GM19238 (cell line): Measurements from ENCODE around the gene URB2.
"Not testable (repeated sequence)": the region's sequence is repeated elsewhere in the genome, so short reads cannot be mapped to it uniquely, and the experiment has no call there.

Experiments
- DNase-seq: peaks from one replicate; pipeline ENCODE4 v3.0.0; 2011; ENCODE audit warnings: low spot score; ENCODE audit not compliant: insufficient read length

URB2 gene

DNA sequence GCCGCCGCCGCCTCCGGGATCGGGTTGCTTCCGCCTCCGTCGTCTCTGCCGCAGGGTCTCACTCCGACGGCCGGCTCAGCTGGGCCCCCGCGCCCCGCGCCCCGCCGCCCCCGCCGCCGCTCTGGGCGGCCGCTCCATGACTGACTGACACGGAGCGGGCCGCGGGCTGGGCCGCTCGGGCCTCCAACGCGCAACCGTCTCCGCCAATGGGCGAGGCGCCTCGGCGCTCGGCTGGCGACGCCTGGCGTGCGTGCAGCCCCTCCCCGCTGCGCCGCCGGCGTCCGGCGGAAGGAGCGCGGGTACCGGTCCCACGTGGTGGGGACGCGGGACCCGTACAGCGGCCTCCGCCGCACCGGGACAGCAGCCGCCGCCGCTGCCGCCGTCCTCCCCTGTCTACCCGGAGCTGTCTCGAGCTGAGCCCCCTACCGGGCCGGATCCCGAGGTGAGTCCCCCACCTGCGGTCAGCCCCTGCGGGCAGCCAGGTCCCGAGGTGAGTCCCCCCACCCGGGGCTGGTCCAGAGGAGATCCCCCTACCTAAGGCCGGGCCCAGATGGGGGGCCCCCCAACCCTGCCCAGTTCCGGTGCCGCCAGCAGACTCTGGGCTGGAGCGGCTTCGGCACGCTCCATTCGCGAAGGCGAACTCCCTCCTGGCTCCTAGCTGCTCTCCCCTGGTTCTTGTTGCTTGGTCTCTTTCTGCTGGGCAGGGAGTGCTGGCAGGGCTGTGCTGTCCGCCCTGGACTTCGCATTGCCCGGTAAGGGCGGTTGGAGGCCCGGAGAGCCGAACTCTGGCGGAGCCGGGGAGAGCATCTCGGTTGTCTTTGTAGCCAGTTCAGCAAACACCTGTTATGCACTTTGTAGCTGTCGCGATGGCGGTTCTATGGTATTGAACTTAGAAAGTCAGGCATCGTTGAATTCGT is at the start of gene URB2, which contains the start of gene TAF5L:
Gene URB2 (plus strand): TSS at position 333 of the 917 bp plus-strand sequence. CDS start 1,387 bp downstream, outside the sequence.
Gene TAF5L (minus strand): TSS at position 208 of the 917 bp plus-strand sequence. CDS start 11,640 bp downstream, outside the sequence.
- DNase-seq = peak; percentile 94

DNA sequence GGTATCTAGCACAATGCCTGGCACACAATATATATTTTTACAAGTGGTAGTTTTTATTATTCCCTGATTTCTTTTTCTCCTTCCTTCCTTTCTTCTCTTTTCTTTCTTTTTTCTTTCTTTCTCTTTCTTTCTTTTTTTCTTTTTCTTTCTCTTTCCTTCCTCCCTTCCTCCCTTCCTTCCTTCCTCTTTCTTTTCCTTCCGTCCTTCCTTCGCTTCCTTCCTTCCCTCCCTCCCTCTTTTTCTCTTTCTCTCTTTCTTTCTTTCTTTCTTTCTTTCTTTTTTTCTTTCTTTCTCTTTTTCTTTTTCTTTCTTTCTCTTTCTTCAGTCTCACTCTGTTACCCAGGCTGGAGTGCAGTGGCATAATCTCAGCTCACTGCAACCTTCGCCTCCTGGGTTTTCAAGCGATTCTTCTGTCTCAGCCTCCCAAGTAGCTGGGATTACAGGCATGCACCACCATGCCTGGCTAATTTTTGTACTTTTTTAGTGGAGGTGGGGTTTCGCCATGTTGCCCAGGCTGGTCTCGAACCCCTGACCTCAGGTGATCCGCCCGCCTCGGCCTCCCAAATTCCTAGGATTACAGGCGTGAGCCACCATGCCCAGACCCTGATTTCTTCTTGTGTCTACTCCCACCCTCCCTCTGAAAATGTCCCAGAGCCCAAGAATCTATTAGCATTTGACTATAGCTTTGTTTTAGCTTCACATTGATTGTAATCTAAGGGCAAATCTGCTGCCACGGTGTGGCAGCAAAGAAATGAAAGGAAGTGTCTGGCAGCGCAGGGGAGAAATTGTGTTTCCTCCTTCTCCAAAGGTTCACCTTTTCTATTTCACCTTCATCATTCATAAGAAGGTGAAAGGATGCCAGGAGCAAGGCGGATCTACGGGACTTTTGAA is 47.6 kb upstream of the URB2 start:
- no peak for DNase-seq

DNA sequence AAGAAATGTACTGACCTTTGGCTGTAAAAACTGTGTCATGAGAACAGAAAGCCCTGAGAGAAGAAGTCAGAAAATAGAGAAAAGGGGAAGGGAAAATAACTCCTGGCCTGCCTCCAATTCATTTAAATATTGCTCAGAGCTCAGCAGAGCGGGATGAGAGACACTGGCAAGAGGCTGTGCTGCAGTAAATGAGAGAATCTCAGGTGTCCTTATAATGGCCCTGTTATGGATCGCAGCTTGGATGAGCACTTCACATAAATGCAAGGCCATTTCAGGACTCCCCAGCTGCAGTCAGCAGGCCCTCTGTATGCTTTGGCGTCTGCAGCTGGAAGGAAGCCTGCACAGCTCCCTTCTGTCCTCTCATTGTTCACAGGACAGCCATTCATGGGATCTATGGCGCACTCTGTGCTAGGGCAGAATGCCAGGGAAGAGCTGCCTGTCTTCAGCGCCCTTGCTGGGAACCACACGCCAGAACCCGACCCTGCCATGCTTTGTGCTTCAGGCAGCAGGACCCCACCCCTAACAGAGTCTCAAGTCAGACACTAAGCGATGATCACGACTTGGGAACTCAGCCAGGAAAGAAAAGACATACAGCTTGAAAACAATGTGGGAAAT is 46.9 kb upstream of the URB2 start:
- DNase-seq = peak; percentile 10

DNA sequence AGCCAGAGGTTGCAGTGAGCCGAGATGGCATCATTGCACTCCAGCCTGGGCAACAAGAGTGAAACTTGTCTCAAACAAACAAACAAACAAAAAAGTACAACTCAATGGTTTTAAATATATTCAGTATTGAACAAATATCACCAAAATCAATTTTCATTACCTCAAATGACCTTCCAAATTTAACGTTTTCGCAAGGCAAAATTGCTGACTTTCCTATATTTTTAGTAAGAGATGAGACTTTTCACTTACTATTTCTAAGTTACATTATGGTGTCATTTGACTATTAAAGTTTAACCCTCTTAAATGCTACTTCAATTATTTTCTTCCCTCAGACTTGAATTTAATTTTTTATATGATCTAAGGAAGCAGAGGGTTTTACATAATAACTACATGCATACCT is 44.6 kb upstream of the URB2 start:
- no peak for DNase-seq

DNA sequence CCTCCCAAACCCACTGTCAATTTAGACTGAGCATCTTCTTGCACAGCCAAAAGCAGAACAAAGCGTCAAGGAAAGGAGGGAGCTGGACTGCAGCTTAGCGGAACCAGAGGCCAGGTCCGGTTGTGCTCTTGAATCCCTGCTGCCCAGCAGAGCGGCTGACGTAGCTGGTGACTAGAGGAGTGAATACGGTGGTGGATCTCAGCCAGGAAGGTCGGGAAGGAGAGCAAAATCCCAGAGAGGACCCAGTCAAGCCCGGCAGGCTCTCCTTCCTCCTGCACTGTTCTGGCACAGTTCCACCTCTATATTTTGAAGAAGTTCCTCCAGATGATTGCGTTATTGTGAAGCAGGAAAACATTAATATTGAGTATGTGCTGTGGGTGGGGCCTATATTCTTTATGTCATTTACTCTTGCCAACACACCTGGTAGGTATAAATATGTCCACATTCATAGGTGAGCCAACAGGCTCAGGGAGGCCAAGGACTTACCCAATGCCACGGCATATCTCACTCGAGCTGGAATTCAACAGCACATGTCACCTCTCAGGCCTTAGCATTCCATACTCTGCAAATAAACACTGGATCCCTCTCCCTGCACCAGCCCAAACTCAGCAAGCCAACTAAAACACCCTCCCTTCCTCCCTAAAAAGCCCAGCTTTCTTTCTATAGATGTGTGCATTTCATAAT is 43.9 kb upstream of the URB2 start:
- no peak for DNase-seq

DNA sequence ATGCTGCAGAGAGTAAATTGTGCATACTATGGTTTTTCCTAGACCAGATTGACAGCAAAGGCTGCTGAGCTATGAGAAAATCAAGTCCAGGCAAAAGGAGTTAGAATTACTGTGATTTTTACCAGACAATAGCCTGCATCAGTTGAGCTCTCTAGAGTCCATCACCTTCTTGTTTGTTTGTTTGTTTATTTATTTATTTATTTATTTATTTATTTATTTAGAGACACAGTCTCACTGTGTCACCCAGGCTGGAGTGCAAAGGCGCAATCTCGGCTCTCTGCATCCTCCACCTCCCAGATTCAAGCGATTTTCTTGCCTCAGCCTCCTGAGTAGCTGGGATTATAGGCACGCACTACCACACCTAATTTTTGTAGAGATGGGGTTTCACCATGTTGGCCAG is 43.3 kb upstream of the URB2 start:
- no peak for DNase-seq

DNA sequence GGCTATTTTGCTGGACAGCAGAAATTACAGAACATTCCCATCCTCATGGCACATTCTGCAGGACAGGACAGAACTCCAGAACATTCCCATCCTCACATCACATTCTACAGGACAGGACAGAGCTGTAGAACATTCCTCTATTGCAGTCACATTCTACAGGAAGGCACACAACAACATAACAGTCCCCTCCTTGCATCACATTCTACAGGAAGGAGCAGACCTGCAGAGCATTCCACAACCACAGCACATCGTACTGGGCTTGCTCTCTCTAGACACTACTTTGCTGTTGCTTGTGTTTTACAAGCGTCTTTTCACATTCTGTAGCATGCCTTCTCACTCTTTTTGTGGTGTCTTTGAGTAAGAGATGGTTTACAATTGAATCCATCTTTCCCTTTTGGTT is 40.7 kb upstream of the URB2 start:
- no peak for DNase-seq

DNA sequence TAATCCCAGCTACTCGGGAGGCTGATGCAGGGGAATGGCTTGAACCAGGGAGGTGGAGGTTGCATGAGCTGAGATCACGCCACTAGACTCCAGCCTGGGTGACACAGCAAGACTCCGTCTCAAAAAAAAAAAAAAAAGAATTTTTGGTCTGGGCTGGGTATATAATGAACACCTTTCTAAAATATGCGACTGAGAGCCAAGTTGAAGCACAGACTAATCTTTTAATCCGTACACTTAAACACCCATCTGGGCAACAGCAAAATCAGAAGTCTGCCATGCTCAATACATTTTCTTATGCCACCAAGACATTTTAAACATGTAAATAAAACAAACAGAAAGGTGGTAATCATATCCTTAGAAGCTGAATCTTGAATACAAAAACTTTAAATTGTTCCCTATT is 35.9 kb upstream of the URB2 start:
- DNase-seq = no peak

DNA sequence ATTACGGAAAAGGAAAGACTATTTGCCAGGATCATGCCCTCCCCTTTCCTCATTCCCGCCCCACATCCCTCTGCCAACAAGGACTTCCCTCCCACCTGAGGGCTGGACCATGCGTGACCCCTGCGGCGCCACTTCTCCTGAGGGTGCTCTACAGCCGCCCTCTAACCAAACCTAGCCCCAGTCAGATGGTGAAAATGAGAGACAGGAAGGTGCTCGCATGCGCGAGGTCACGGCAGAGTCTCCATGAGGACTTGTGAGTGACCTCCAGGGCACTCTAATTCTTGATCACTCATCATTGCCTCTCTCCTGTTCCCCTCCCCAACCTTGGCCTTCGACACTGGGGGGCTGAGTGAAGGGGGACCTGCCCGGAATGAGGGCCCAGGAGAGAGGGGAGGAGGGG is 32.2 kb upstream of the URB2 start:
- no peak for DNase-seq

DNA sequence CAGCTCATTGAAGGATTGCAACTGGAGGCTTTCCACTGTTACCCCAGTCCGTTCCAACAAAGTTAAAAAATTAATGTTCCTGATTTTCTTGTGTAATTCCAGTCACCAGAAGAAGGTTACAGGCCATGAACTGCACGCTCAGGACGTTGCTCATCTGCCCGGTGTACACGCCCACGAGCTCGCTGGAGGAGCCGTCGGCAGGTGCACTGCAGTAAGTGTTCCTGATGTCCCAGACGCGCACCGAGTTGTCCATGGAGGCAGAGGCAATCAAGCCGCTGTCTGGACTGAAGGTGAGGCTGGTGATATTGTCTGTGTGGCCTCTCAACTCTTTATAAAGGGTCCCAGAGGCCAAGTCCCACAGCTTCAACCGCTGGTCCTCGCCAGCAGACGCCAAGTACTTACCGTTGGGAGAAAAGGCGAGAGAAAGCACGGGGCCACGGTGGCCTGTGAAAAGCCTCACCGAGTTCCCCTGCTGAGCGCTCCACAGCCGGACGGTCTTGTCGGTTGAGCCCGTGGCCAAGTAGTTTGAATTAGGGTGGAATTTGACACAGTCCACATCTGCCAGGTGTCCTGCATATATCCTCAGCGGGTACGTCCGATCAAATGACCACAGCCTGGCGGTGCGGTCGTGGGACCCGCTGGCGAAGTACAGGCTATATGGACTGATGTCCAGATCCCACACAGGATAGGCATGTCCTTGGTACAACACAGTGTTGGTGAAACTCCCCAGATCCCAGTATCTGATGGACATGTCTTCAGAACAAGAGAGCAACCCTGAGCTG is 31.6 kb upstream of the URB2 start:
- DNase-seq = no peak

DNA sequence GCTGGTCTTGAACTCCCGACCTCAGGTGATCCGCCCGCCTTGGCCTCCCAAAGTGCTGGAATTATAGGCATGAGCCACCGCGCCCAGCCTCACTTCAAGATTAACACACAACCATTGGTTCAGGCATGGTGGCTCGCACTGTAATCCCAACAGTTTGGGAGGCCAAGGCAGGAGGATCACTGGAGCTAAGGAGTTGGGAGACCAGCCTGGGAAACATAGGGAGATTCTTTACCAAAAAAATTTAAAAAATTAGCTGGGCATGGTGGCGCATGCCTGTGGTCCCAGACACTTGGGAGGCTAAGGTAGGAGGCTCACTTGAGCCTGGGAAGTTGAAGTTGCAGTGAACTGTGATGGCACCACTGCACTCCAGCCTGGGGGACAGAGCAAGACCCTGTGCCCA is 30.2 kb upstream of the URB2 start:
- not testable (repeated sequence) for DNase-seq

DNA sequence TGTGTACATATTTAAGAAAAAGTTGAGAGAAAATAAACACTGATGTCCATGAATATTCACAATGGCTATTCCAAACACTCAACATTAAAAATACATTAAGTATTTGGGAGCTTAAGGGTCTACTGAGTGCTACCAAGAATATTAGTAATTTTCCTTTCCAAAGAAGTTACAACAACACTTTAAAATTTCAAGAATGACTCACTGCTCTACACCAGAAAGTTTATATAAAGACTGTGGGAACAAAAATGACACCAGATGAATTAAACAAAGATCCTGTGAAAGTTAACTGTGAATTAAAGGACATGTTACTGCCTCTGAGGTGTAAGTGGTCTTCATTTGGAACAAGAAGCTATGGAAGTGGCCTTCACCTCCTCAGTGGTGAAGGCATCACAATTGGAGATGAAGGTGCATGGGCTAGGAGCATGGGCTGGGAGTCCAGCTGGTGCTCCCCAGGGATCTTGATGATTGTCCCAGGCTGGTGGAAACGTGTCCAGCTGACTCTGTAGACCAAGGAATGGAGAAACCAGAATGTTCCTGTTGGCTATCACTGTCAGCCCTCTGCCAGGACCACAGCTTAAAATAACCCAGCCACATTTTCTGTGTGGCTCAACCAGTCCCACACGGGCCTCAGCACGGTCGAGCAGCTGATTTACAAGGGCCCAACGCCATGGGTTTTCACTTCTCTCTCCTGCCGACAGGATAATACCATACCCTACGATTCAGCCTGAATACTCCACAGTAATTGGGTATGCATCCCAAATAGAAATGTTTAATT is 28.9 kb upstream of the URB2 start:
- DNase-seq = no peak

DNA sequence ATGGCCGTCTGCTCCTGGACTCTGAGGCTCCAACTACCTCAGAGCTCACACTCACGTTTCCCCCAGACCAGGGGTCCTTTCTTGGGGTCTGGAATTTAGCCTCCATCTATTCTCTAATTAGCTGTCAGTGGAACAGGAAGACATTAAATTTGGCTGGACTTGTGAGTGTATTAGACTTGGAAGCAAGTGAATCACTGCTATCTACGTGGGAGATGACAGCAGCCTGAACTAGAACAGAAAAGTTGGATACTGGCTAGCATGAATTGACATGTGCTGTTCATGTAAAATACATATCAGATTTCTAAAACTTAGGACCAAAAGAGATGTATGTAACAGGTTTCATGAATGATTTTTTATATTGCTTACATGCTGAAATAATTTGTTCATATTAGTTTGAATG is 28.2 kb upstream of the URB2 start:
- no peak for DNase-seq

DNA sequence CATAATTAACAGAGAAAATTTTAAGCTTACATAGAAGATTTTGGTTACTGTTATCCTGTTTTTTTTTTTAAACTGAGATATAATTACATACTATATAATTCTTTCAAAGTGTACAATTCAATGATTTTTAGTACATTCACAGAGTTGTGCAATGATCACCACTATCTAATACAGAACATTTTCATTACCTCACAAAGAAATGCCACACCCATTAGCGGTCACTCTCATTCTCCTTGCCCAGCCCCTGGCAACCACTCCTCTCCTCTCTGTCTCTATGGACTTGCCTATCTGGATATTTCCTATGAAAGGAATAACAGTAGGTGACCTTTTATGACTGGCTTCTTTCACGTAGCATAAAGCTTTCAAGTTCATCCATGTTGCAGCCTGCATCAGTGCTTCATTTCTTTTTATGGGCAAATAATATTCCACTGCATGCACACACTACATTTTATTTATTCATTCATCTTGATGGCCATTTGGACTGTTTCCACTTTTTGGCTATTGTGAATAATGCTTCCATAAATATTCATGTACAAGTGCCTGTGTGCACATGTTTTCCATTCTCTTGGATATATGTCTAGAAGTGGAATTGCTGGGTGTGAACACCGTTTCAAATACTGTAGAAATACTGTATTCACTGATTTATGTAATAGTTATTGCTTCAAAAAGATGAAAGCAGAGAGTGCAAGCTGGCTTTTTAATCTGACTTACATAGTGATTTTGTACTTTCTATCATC is 26.7 kb upstream of the URB2 start:
- no peak for DNase-seq

DNA sequence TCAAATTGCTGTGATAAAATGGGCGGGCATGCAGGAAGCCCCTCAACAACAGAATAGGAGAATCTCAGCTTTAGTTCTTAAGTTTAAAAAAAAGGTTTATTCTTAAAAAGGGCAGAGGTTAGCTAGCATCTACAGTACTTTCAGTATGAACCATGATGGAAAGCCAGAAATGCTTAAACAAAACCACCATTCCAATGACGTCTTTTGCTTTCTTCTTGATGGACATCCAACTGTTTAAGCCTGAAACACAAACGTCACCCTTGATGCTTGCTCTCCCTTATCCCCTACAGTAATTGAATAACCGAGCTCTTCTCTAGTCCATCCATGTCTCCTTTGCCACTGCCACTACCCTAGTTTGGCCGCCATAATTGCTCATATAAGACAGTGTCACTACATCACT is 25.8 kb upstream of the URB2 start:
- no peak for DNase-seq

DNA sequence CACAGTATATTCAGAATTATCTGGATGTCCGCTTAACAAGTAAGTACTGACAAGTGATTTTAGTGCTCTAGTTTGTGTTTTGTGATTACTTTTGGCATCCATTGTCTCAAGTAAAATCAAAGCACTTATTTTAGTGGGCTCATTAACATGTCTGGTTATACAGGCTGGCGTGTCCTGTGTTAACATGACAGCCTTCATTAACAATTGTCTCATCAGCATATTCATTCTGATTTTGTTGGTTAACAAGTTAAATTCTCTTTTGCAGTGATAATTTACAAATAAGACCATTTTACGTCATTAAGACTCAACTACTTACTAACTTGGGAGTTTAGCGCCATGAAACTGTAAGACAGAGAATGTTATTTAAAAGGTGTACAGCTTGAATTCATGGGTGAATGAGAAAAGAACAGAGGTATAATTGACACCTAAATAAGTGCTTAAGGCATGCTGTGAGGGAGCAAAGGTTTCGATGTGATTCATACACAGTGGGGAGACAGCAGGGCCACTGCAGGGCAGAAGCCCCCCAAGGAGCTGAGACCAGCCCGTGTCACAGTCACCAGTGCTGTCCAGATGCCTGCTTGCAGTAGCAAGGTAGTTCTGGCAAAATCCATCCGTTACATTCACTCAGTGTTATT is 22.6 kb upstream of the URB2 start:
- DNase-seq = no peak

DNA sequence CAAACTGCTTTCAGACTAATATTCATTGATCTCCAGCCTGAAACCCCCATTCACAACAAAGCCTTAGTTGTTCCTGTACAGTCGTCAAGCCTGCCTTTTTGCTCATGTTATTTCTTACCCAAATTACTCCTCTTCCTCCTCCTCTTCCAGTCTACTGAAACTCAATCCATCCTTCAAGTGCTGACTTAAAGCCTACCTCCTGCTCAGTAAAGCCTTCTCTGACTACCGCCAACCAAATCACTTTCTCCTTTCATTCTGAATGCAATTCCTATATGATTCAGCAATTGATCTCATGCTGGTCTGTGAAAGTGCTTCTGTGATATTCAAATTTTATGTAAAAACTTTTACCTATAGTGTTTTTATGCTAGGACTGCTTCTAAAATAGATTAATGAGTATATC is 18.7 kb upstream of the URB2 start:
- no peak for DNase-seq

DNA sequence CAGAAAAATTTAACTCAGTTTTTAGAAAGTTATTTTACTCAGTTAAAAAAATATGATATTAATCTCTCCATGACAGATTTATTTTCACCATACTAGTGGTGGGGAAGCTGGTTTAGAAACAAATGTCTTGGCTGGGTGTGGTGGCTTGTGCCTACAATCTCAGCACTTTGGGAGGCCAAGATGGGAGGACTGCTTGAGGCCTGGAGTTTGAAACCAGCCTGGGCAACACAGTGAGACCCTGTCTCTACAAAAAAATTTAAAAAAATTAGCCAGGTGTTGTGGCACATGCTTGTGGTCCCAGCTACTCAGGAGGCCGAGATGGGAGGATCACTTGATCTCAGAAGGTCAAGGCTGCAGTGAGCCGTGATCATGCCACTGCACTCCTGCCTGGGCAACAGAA is 17.5 kb upstream of the URB2 start:
- no peak for DNase-seq
